GM21526 (cell line): Measurements from ENCODE around the gene RANBP10.

Experiments used
- ATAC-seq: cut with Tn5 transposase; IDR thresholded peaks from one replicate; pipeline ENCODE4 v1.9.1; 2021; ENCODE audit warnings: moderate library complexity; ENCODE audit not compliant: unreplicated experiment, low FRiP score

The RANBP10 gene

GRCh38 chr16:67750466-67750865, 55.9 kb downstream of the RANBP10 start:
- ATAC-seq: peak; percentile 72

GRCh38 chr16:67749436-67750078, 56.8 kb downstream of the RANBP10 start:
- ATAC-seq: no peak

GRCh38 chr16:67748834-67749233, 57.5 kb downstream of the RANBP10 start:
- ATAC-seq: no peak

GRCh38 chr16:67746846-67747245, 59.5 kb downstream of the RANBP10 start:
- no peak for ATAC-seq

GRCh38 chr16:67741118-67741517, 65.2 kb downstream of the RANBP10 start:
- ATAC-seq: no peak

- ATAC-seq: no peak
Observed at GRCh38 chr16:67740391-67740790, 66.0 kb downstream of the RANBP10 start.

GRCh38 chr16:67736858-67737257, 69.5 kb downstream of the RANBP10 start:
- ATAC-seq: no peak

- no peak for ATAC-seq
Observed at GRCh38 chr16:67734731-67735201, 71.6 kb downstream of the RANBP10 start.

- ATAC-seq: no peak
Observed at GRCh38 chr16:67733734-67734470, 72.5 kb downstream of the RANBP10 start.

GRCh38 chr16:67731753-67732095, 74.6 kb downstream of the RANBP10 start:
- no peak for ATAC-seq

- ATAC-seq: no peak
Observed at GRCh38 chr16:67731071-67731752, 75.1 kb downstream of the RANBP10 start.

- no peak for ATAC-seq
Observed at GRCh38 chr16:67730326-67730725, 76.0 kb downstream of the RANBP10 start.

GRCh38 chr16:67729636-67730248, 76.6 kb downstream of the RANBP10 start:
- no peak for ATAC-seq

- no peak for ATAC-seq
Observed at GRCh38 chr16:67727521-67728485, 78.6 kb downstream of the RANBP10 start.

GRCh38 chr16:67726106-67727034, 80.0 kb downstream of the RANBP10 start:
- no peak for ATAC-seq

GRCh38 chr16:67723911-67724305, 82.5 kb downstream of the RANBP10 start:
- ATAC-seq: no peak

- ATAC-seq: no peak
Observed at GRCh38 chr16:67723151-67723910, 83.0 kb downstream of the RANBP10 start.

GRCh38 chr16:67720236-67720635, 86.1 kb downstream of the RANBP10 start:
- ATAC-seq: no peak
